Fibroblast of mammary gland (primary cell): Measurements from ENCODE around the gene DDX1.
"Not testable (repeated sequence)": the region's sequence is repeated elsewhere in the genome, so short reads cannot be mapped to it uniquely, and the experiment has no call there.

ENCODE experiments used
- DNase-seq: peaks from one replicate; pipeline ENCODE4 v3.0.0-alpha.2; 2010; ENCODE audit warnings: low read depth
- H3K4me3 ChIP-seq: 2 replicates; pipeline ENCODE4 v1.5.1; 2011; ENCODE audit warnings: low read depth, mild to moderate bottlenecking, low read length, moderate library complexity; ENCODE audit not compliant: control insufficient read depth
- TF ChIP-seq, protein P1 (sequence below): conservative IDR thresholded peaks from 2 replicates; pipeline ENCODE4 v1.5.1; 2011; ENCODE audit warnings: low read depth, low read length, inconsistent platforms; ENCODE audit not compliant: control insufficient read depth, insufficient read depth

Gene DDX1

DNA sequence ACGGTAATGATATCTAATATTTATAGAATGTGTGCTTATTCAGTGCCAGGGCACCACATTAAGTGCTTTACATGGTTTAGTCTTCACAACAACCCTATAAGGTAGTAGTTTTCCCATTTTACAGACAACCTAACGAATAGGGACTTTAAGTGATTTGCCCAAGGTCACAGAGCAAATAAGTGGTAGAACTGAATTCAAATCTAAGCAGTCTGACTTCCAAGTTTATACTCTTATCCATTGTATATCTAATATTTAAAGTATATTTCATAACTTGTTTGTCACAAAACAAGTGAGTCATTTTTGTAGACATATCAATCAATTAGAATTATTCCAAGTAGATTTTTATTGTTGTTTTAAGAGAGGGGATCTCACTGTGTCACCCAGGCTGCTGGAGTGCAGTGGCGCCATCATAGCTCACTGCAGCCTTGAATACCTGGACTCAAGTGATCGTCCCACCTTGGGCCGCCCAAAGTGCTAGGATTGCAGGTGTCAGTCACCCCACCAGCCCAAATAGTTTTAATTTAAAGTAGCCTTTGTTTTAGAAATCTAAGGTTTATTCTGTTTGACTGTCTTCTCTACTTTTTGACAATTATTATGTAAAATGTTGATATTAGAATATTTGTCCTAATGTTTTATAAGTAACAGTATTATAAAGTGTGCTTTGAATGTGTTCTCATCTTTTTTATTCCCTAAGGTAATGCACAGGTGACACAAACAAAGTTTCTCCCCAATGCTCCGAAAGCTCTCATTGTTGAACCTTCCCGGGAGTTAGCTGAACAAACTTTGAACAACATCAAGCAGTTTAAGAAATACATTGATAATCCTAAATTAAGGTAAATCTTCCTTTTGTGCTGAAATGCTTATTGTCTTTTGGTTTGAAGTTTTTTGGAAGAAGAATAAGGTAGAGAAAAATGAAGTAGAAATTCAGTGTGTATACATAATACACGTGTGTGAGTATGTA, 15.1 kb downstream of the DDX1 start:
- TF ChIP-seq, protein P1, sequence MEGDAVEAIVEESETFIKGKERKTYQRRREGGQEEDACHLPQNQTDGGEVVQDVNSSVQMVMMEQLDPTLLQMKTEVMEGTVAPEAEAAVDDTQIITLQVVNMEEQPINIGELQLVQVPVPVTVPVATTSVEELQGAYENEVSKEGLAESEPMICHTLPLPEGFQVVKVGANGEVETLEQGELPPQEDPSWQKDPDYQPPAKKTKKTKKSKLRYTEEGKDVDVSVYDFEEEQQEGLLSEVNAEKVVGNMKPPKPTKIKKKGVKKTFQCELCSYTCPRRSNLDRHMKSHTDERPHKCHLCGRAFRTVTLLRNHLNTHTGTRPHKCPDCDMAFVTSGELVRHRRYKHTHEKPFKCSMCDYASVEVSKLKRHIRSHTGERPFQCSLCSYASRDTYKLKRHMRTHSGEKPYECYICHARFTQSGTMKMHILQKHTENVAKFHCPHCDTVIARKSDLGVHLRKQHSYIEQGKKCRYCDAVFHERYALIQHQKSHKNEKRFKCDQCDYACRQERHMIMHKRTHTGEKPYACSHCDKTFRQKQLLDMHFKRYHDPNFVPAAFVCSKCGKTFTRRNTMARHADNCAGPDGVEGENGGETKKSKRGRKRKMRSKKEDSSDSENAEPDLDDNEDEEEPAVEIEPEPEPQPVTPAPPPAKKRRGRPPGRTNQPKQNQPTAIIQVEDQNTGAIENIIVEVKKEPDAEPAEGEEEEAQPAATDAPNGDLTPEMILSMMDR, result no peak
- no peak for DNase-seq
- H3K4me3 ChIP-seq, result no peak overlapping the region

- TF ChIP-seq, protein P1, result no peak
- DNase-seq, result no peak
- H3K4me3 ChIP-seq, result no peak overlapping the region
These were observed 16.2 kb downstream of the DDX1 start for GRCh38 chr2:15607709-15608391.

- TF ChIP-seq, protein P1, result no peak
These were observed 16.7 kb downstream of the DDX1 start for GRCh38 chr2:15608392-15608761.

DNA sequence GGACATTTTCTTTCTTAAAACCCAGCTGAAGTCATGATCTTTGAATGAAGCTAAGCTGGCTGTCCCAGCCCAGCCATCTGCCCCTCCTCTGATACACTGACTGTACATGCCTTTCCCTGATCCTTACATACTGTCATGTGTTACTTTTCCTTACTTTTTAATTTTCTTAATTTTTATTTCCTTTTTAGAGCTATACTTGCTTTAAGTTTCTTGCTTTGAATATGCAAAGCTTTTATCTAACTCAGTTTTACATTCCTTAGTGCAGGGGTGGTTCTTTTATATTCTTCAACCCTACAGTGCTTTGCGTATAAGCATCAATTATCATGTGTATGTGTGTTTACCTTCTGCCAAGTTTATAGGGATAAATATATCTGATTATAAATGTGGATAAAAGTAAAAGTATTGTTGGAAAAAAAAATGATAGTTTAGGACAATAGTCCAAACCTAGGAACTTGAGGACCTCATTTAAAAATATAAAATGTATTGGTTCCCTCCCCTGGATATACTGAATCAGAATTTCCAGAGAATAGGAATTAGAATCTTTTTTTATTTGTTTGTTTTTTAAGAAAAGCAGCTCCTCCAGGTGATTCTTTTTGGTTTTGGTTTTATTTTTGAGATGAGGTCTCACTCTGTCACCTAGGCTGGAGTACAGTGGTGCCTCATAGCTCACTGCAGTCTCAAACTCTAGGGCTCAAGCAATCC, 17.8 kb downstream of the DDX1 start:
- no peak overlapping the region for H3K4me3 ChIP-seq
- TF ChIP-seq, protein P1, result no peak
- DNase-seq, result no peak

More at GRCh38 chr2:15608392-15608761, 16.7 kb downstream of the DDX1 start:
- H3K4me3 ChIP-seq, result no peak overlapping the region
- no peak for DNase-seq

- DNase-seq, result no peak
- no peak overlapping the region for H3K4me3 ChIP-seq
- TF ChIP-seq, protein P1, result no peak
These were observed 18.8 kb downstream of the DDX1 start for GRCh38 chr2:15610430-15610952.

DNA sequence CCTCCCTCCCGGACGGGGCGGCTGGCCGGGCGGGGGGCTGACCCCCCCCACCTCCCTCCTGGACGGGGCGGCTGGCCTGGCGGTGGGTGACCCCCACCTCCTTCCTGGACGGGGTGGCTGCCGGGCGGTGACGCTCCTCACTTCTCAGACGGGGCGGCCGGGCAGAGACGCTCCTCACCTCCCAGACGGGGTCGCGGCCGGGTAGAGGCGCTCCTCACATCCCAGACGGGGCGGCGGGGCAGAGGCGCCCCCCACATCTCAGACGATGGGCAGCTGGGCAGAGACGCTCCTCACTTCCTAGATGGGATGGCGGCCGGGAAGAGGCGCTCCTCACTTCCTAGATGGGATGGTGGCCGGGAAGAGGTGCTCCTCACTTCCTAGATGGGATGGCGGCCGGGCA, 20.4 kb downstream of the DDX1 start:
- DNase-seq, result not testable (repeated sequence)

More for the DNA sequence above, 20.4 kb downstream of the DDX1 start:
- H3K4me3 ChIP-seq, result not testable (repeated sequence)
